ENCODE results near the gene RNFT2.
A peak's percentile ranks its signal among the peaks of the same experiment; 100 is the strongest.

Gene RNFT2

GRCh38 chr12:116867523-116867922 lies 129.4 kb downstream of the RNFT2 start:
- no peak for DNase-seq
- no peak overlapping the region for H3K27ac ChIP-seq
- no peak overlapping the region for H3K4me3 ChIP-seq (ENCODE audit: low read depth, low read length)
- TF ChIP-seq CTCF (IDR thresholded peaks at IDR 0.05; ENCODE audit: low read depth, low read length) = no peak
- no peaks in the 10 kb centered on the region for H3K27me3 ChIP-seq (ENCODE audit: insufficient read depth, low read depth, severe bottlenecking)
- H3K9me3 ChIP-seq (ENCODE audit: severe bottlenecking) = no peaks in the 10 kb centered on the region
- no peaks in the 10 kb centered on the region for H3K36me3 ChIP-seq

GRCh38 chr12:116870306-116870705 lies 132.2 kb downstream of the RNFT2 start:
- H3K27ac ChIP-seq = no peak overlapping the region

GRCh38 chr12:116874324-116874995 lies 136.3 kb downstream of the RNFT2 start:
- Histone ChIP-seq H3K4me3 (ENCODE audit: low read depth, low read length) (no peak overlapping the region), H3K9me3 (ENCODE audit: severe bottlenecking) (no peaks in the 10 kb centered on the region), H3K27me3 (ENCODE audit: insufficient read depth, low read depth, severe bottlenecking) (peaks cover 14% of the 10 kb centered on the region), H3K27ac (no peak overlapping the region), H3K36me3 (no peaks in the 10 kb centered on the region)
- no peak for DNase-seq
- TF ChIP-seq CTCF (IDR thresholded peaks at IDR 0.05; ENCODE audit: low read depth, low read length) = no peak

More at GRCh38 chr12:116870306-116870705, 132.2 kb downstream of the RNFT2 start:
- H3K27me3 ChIP-seq (ENCODE audit: insufficient read depth, low read depth, severe bottlenecking) = no peaks in the 10 kb centered on the region
- H3K4me3 ChIP-seq (ENCODE audit: low read depth, low read length) = no peak overlapping the region
- H3K9me3 ChIP-seq (ENCODE audit: severe bottlenecking) = no peaks in the 10 kb centered on the region
- no peak for TF ChIP-seq CTCF (IDR thresholded peaks at IDR 0.05; ENCODE audit: low read depth, low read length)
- no peaks in the 10 kb centered on the region for H3K36me3 ChIP-seq
- DNase-seq = no peak

- no peak for DNase-seq
- TF ChIP-seq CTCF (IDR thresholded peaks at IDR 0.05; ENCODE audit: low read depth, low read length) = no peak
- peaks cover 26% of the 10 kb centered on the region for H3K27me3 ChIP-seq (ENCODE audit: insufficient read depth, low read depth, severe bottlenecking)
- no peak overlapping the region for H3K4me3 ChIP-seq (ENCODE audit: low read depth, low read length)
- no peaks in the 10 kb centered on the region for H3K36me3 ChIP-seq
- no peak overlapping the region for H3K27ac ChIP-seq
- no peaks in the 10 kb centered on the region for H3K9me3 ChIP-seq (ENCODE audit: severe bottlenecking)
Measured at GRCh38 chr12:116876151-116876869, 138.2 kb downstream of the RNFT2 start.

- no peak for TF ChIP-seq CTCF (IDR thresholded peaks at IDR 0.05; ENCODE audit: low read depth, low read length)
- H3K9me3 ChIP-seq (ENCODE audit: severe bottlenecking) = no peaks in the 10 kb centered on the region
- no peak overlapping the region for H3K27ac ChIP-seq
- no peaks in the 10 kb centered on the region for H3K36me3 ChIP-seq
- peaks cover 40% of the 10 kb centered on the region for H3K27me3 ChIP-seq (ENCODE audit: insufficient read depth, low read depth, severe bottlenecking)
- no peak for DNase-seq
- peak overlapping the region; percentile 39 for H3K4me3 ChIP-seq (ENCODE audit: low read depth, low read length)
Measured at GRCh38 chr12:116878567-116879508, 140.7 kb downstream of the RNFT2 start.
